Psoas muscle (tissue), 8 donors: ENCODE measurements around the gene PCBD1. TPM values are rescaled to one million over a fixed set of nuclear protein-coding genes. Genes with fewer than 3 reads are reported as not detected.
"Not testable (repeated sequence)": the region's sequence is repeated elsewhere in the genome, so short reads cannot be mapped to it uniquely, and the experiment has no call there.

Source experiments
- ATAC-seq, 4 donors: fragments of 200-7000 bp; cut with Tn5 transposase; one replicate each; pipeline ENCODE4 v1.9.1; 2020; ENCODE audit warnings: moderate library complexity in 3 of 4, mild to moderate bottlenecking in 2 of 4
- DNase-seq, 2 donors: peaks; one replicate each; pipeline ENCODE4 v3.0.0-alpha.2; 2020
- H3K27ac ChIP-seq: fragments of 200-600 bp; one replicate; pipeline ENCODE4 v1.8.0; 2022
- H3K27me3 ChIP-seq, 3 donors: fragments of 200-600 bp in 1 of 3; one replicate each; pipeline versions ENCODE4 v1.6.1 to v1.8.0; 2013 to 2022; ENCODE audit warnings: low read length in 2 of 3, mild to moderate bottlenecking in 2 of 3, moderate library complexity in 1 of 3; ENCODE audit not compliant: insufficient read depth in 3 of 3
- H3K36me3 ChIP-seq, 2 donors: fragments of 200-600 bp in 1 of 2; one replicate each; pipeline versions ENCODE4 v1.6.1 to v1.8.0; 2013 to 2022; ENCODE audit warnings: low read depth in 1 of 2, mild to moderate bottlenecking in 1 of 2, moderate library complexity in 1 of 2; ENCODE audit not compliant: insufficient read depth in 1 of 2
- H3K4me1 ChIP-seq: fragments of 200-600 bp; one replicate; pipeline ENCODE4 v1.8.0; 2022
- H3K4me3 ChIP-seq: fragments of 200-600 bp; one replicate; pipeline ENCODE4 v1.8.0; 2022; ENCODE audit warnings: mild to moderate bottlenecking
- H3K9me3 ChIP-seq: fragments of 200-600 bp; one replicate; pipeline ENCODE4 v1.8.0; 2022
- whole genome bisulfite sequencing, 3 donors: extraction: QIAGEN DNeasy Blood & Tissue Kit; methylation state at CpG; one replicate each; pipeline versions ENCODE4 v1.1.6 to v1.1.7; 2013; 5-methylcytosine and 5-hydroxymethylcytosine counted together
- intact Hi-C, 2 donors: fragments of 100-400 bp; cut with DNase I; formaldehyde crosslinking; loops; one replicate each; pipeline versions ENCODE4 v1.11.0 to v1.14.2; 2022
- polyA plus RNA-seq, 3 donors: library from polyadenylated mRNA; stranded (reverse); fragments of 200-250 nt; gene quantifications; one replicate each; pipeline ENCODE4 v1.2.3, GENCODE V29; 2013
- total RNA-seq, 4 donors: library from RNA; stranded (reverse); fragmentation: NEBNext Ultra II Directional in 2 of 4; extraction: Animal tissue kit (Norgen Biotek cat#: 25700) in 2 of 4; gene quantifications; one replicate each; pipeline versions ENCODE4 v1.2.1 to v1.2.4, GENCODE V29; 2021 to 2023
- TF ChIP-seq, protein P1 (sequence below): fragments of 200-600 bp; IDR thresholded peaks from one replicate; pipeline ENCODE4 v1.8.0; 2022; ENCODE audit warnings: antibody characterized with exemption
- donor health status: healthy with polysubstance abuse.
- donor health status: DM: no; HTN: no; CAD: no; lungs with moderate emphysema.
- donor health status: Bipolar disorder and iron deficiency.
- donor health status: healthy.
- donor health status: DM: yes; HTN: yes; CAD: no.
- donor health status: DM: no; HTN: no; CAD: no.
- donor health status: DM: no; HTN: no; CAD: no.
- donor health status: DM: yes; HTN: yes; CAD: no.

PCBD1 gene
- total and polyA plus RNA-seq, 7 donors = 53.9 to 133 (median 78.3) TPM

DNA sequence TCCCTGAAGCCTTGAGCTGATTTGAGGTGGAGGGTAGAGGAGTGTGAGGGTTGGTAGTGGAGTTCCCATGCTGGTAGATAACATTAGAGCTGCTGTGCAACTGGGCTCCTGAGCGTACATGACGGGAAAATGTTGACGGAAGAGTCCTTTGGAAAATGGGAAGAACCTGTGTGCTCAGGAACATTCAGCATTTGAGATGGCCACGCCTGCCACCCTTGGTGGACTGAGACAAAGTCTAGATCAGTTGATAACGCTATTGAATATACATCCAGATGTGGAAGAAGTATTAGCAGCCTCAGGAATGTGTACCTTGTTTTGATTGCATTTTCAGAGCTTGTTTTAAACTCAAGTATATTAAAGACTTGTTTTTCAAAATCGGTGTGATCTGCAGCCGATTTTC, 16.1 kb downstream of the PCBD1 start:
- intact Hi-C loops = no loop called here

DNA sequence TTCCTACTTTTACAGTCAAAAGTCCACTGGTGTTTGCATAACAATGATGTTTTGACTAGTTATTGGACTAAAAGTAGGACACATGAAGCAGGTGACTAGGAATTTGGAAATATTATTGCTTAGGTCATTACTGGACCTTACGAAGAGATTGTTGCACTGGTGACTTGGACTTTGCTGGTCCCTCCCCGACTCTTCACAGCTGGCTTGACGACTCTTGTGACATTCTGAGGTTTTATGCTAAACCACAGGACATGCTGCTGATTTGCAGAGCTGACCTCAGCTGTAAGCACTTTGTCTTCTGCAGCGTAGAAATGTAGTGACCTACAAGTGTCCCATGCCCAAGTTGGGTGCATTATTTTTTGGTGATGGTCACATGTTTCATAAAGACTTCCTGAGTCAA, 21.9 kb downstream of the PCBD1 start:
- H3K27ac ChIP-seq = no peak overlapping the region
- H3K36me3 ChIP-seq = peaks cover 0 to 76% of the 10 kb centered on the region in 2 donors
- no peak for DNase-seq
- H3K4me3 ChIP-seq = no peak overlapping the region
- H3K4me1 ChIP-seq = no peaks in the 10 kb centered on the region
- H3K27me3 ChIP-seq = no peaks in the 10 kb centered on the region
- TF ChIP-seq, protein P1, sequence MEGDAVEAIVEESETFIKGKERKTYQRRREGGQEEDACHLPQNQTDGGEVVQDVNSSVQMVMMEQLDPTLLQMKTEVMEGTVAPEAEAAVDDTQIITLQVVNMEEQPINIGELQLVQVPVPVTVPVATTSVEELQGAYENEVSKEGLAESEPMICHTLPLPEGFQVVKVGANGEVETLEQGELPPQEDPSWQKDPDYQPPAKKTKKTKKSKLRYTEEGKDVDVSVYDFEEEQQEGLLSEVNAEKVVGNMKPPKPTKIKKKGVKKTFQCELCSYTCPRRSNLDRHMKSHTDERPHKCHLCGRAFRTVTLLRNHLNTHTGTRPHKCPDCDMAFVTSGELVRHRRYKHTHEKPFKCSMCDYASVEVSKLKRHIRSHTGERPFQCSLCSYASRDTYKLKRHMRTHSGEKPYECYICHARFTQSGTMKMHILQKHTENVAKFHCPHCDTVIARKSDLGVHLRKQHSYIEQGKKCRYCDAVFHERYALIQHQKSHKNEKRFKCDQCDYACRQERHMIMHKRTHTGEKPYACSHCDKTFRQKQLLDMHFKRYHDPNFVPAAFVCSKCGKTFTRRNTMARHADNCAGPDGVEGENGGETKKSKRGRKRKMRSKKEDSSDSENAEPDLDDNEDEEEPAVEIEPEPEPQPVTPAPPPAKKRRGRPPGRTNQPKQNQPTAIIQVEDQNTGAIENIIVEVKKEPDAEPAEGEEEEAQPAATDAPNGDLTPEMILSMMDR = no peak
- no peak for ATAC-seq
- WGBS, 3 donors = 77 to 83% (median 82%) methylated on average over 4 of the region's 4 CpGs
- no peaks in the 10 kb centered on the region for H3K9me3 ChIP-seq
- intact Hi-C loops = no loop called here

More for the DNA sequence above, 16.1 kb downstream of the PCBD1 start:
- Histone ChIP-seq H3K4me3 (no peak overlapping the region), H3K4me1 (no peaks in the 10 kb centered on the region), H3K27me3 (no peaks in the 10 kb centered on the region), H3K9me3 (no peaks in the 10 kb centered on the region), H3K36me3 (peaks cover 3 to 85% of the 10 kb centered on the region in 2 donors), H3K27ac (no peak overlapping the region)
- ATAC-seq (no peak), DNase-seq (no peak)
- 92 to 96% (median 93%) methylated on average over 7 of the region's 7 CpGs for WGBS, 3 donors
- TF ChIP-seq, protein P1 = no peak

DNA sequence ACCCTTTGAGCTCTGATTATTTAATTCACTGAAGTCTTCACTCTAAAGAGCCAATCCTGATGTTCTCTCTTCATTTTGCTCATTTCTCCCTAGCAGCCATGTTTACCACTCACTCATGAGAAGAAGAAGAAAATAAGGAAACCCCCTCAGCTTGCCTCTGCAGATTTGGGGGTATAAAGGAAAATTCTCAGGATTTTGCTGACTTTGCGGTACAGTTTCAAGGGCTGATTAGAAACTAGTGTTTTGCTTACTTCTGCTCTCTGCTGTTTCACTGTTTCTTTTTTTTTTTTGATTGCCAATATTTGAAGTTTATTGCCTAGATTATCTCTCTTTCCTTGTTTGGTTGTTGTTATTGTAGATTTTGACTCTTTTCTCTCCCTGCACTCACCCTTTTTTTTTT, 23.4 kb downstream of the PCBD1 start:
- ATAC-seq = no peak
- intact Hi-C loops = no loop called here
- no peaks in the 10 kb centered on the region for H3K9me3 ChIP-seq
- no peaks in the 10 kb centered on the region for H3K4me1 ChIP-seq
- H3K27ac ChIP-seq = no peak overlapping the region
- TF ChIP-seq, protein P1 = no peak
- H3K4me3 ChIP-seq = no peak overlapping the region
- no peak for DNase-seq
- WGBS, 3 donors = 96 to 100% (median 98%) methylated on average over 1 of the region's 1 CpG
- peaks cover 2 to 76% of the 10 kb centered on the region in 2 donors for H3K36me3 ChIP-seq
- no peaks in the 10 kb centered on the region for H3K27me3 ChIP-seq

DNA sequence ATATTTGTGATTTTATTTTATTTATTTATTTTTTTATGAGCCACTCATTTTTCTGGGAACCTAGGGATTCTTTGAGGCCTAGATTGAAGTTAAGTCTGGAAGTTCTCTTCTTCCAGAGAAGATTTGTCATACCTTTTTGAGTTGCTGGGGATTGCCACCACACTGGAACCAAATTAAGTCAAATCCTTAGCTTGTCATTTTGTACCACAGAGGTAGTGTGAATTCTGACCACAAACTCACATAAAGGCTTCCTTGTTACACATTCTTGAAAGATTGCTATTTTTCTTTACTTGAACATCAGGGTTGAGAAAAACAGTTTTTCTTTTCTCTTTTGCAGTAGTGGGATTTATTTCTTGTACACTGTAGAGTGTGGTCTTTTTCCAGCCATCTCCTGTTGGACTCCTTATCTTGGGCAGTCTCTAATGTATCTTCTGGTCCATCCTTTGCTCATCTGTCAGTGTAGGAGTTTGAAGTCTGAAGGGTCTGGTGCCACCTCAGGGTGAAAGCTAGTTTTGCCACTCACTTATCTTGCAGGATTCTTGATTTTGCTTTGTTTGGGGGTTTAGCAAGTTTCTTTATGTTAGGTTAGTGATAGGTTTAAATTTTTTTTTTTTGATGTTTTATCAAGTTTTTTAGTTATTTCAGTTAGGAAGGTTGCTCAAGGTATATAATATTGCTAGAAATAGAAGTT, 24.8 kb downstream of the PCBD1 start:
- H3K27ac ChIP-seq = no peak overlapping the region
- TF ChIP-seq, protein P1 = no peak
- H3K36me3 ChIP-seq = peaks cover 2 to 76% of the 10 kb centered on the region in 2 donors
- ATAC-seq (no peak), DNase-seq (no peak)
- no peaks in the 10 kb centered on the region for H3K9me3 ChIP-seq
- no peaks in the 10 kb centered on the region for H3K4me1 ChIP-seq
- H3K27me3 ChIP-seq = no peaks in the 10 kb centered on the region
- no peak overlapping the region for H3K4me3 ChIP-seq
- intact Hi-C loops = no loop called here

DNA sequence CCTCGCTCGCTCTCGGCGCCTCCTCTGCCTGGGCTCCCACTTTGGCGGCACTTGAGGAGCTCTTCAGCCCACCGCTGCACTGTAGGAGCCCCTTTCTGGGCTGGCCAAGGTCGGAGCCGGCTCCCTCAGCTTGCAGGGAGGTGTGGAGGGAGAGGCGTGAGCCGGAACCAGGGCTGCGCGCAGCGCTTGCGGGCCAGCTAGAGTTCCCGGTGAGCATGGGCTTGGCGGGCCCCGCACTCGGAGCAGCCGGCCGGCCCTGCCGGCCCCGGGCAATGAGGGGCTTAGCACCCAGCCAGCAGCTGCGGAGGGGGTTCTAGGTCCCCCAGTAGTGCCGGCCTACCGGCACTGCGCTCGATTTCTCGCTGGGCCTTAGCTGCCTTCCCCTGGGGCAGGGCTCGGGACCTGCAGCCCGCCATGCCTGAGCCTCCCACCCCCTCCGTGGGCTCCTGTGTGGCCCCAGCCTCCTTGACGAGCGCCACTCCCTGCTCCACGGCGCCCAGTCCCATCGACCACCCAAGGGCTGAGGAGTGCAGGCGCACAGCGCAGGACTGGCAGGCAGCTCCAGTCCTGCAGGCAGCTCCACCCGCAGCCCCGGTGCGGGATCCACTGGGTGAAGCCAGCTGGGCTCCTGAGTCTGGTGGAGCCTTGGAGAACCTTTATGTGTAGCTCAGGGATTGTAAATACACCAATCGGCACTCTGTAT, 26.7 kb downstream of the PCBD1 start:
- H3K36me3 ChIP-seq = peaks cover 2 to 84% of the 10 kb centered on the region in 2 donors
- WGBS, 3 donors = 97 to 98% (median 97%) methylated on average over 41 to 42 of the region's 42 CpGs
- DNase-seq = not testable (repeated sequence)

More for the DNA sequence above, 26.7 kb downstream of the PCBD1 start:
- H3K27ac ChIP-seq, intact Hi-C loops, H3K9me3 ChIP-seq, H3K27me3 ChIP-seq, H3K4me1 ChIP-seq, ATAC-seq, H3K4me3 ChIP-seq: not testable (repeated sequence)
